ENCODE results near the gene ATP6AP2.
"Not testable (repeated sequence)": the region's sequence is repeated elsewhere in the genome, so short reads cannot be mapped to it uniquely, and the experiment has no call there.

Gene ATP6AP2

GRCh38 chrX:40578039-40578695, 2.6 kb upstream of the ATP6AP2 start:
- DNase-seq: no peak

- DNase-seq: no peak
Measured at GRCh38 chrX:40579141-40579540, 1.6 kb upstream of the ATP6AP2 start.

GRCh38 chrX:40579900-40580536, 752 bp upstream of the ATP6AP2 start:
- no peak for DNase-seq

GRCh38 chrX:40581336-40581920, 658 bp downstream of the ATP6AP2 start:
- no peak for DNase-seq

- not testable (repeated sequence) for DNase-seq
Measured at GRCh38 chrX:40582178-40582577, 1.4 kb downstream of the ATP6AP2 start.

- no peak for DNase-seq
Measured at GRCh38 chrX:40582811-40583210, 2.0 kb downstream of the ATP6AP2 start.

- DNase-seq: not testable (repeated sequence)
Measured at GRCh38 chrX:40587623-40588022, 6.9 kb downstream of the ATP6AP2 start.

GRCh38 chrX:40589616-40590321, 9.0 kb downstream of the ATP6AP2 start:
- not testable (repeated sequence) for DNase-seq

- no peak for DNase-seq
Measured at GRCh38 chrX:40603446-40603845, 22.7 kb downstream of the ATP6AP2 start.

- DNase-seq: no peak
Measured at GRCh38 chrX:40607381-40607780, 26.6 kb downstream of the ATP6AP2 start.

GRCh38 chrX:40612511-40612910, 31.7 kb downstream of the ATP6AP2 start:
- no peak for DNase-seq

- no peak for DNase-seq
Measured at GRCh38 chrX:40615976-40616375, 35.2 kb downstream of the ATP6AP2 start.

GRCh38 chrX:40617566-40617965, 36.8 kb downstream of the ATP6AP2 start:
- DNase-seq: no peak

GRCh38 chrX:40622479-40623138, 41.8 kb downstream of the ATP6AP2 start:
- DNase-seq: no peak

GRCh38 chrX:40623139-40623536, 42.4 kb downstream of the ATP6AP2 start, which contains the start of gene MPC1L:
TSS of gene MPC1L (plus strand) at chrX:40623428. CDS start at chrX:40623566, 138 bp downstream.
- DNase-seq: no peak

- no peak for DNase-seq
Measured at GRCh38 chrX:40623665-40624064, 42.9 kb downstream of the ATP6AP2 start.

- DNase-seq: no peak
Measured at GRCh38 chrX:40625294-40625693, 44.5 kb downstream of the ATP6AP2 start.

- no peak for DNase-seq
Measured at GRCh38 chrX:40628506-40628905, 47.7 kb downstream of the ATP6AP2 start.

GRCh38 chrX:40632199-40632598, 51.4 kb downstream of the ATP6AP2 start:
- no peak for DNase-seq

GRCh38 chrX:40637687-40638086, 56.9 kb downstream of the ATP6AP2 start:
- DNase-seq: no peak

GRCh38 chrX:40644176-40644575, 63.4 kb downstream of the ATP6AP2 start:
- DNase-seq: no peak

- peak; percentile 17 for DNase-seq
Measured at GRCh38 chrX:40644821-40645358, 64.1 kb downstream of the ATP6AP2 start.

All from activated CD4-positive, alpha-beta T cell treated with anti-CD3 and anti-CD28 coated beads for 1 hour (primary cell).